GM21786 (cell line): ENCODE results near the gene RECK.
"Not testable (repeated sequence)": the region's sequence is repeated elsewhere in the genome, so short reads cannot be mapped to it uniquely, and the experiment has no call there.

Experiments used
- ATAC-seq: cut with Tn5 transposase; IDR thresholded peaks from one replicate; pipeline ENCODE4 v1.9.1; 2021; ENCODE audit not compliant: unreplicated experiment

RECK gene

GRCh38 chr9:36152741-36153438 lies 116.2 kb downstream of the RECK start:
- no peak for ATAC-seq

- no peak for ATAC-seq
These were observed 117.0 kb downstream of the RECK start for GRCh38 chr9:36153746-36154145.

GRCh38 chr9:36154331-36154952 lies 117.7 kb downstream of the RECK start:
- no peak for ATAC-seq

- ATAC-seq: no peak
These were observed 119.4 kb downstream of the RECK start for GRCh38 chr9:36156116-36156515.

GRCh38 chr9:36158122-36158521 lies 121.4 kb downstream of the RECK start:
- ATAC-seq: no peak

- ATAC-seq: no peak
These were observed 122.2 kb downstream of the RECK start for GRCh38 chr9:36158917-36159316.

GRCh38 chr9:36159509-36159908 lies 122.8 kb downstream of the RECK start:
- not testable (repeated sequence) for ATAC-seq

- ATAC-seq: not testable (repeated sequence)
These were observed 123.4 kb downstream of the RECK start for GRCh38 chr9:36160126-36160525.

- no peak for ATAC-seq
These were observed 124.5 kb downstream of the RECK start for GRCh38 chr9:36161187-36161586.

GRCh38 chr9:36162211-36162738 lies 125.6 kb downstream of the RECK start:
- ATAC-seq: no peak

- ATAC-seq: no peak
These were observed 126.5 kb downstream of the RECK start for GRCh38 chr9:36163049-36163785.

GRCh38 chr9:36163786-36164170 lies 127.1 kb downstream of the RECK start:
- ATAC-seq: no peak

GRCh38 chr9:36164372-36164771 lies 127.7 kb downstream of the RECK start:
- no peak for ATAC-seq

- ATAC-seq: no peak
These were observed 128.3 kb downstream of the RECK start for GRCh38 chr9:36164989-36165388.

- ATAC-seq: no peak
These were observed 129.1 kb downstream of the RECK start for GRCh38 chr9:36165826-36166167.

GRCh38 chr9:36166168-36166927 lies 129.6 kb downstream of the RECK start:
- ATAC-seq: peak; percentile 76

GRCh38 chr9:36169166-36169565 lies 132.5 kb downstream of the RECK start, which contains the start of gene CCIN:
Gene CCIN, plus strand, starts transcription at chr9:36169388. Its CDS starts 115 bp downstream, at chr9:36169503.
- ATAC-seq: no peak

GRCh38 chr9:36169708-36170107 lies 133.0 kb downstream of the RECK start:
- ATAC-seq: no peak

- no peak for ATAC-seq
These were observed 133.8 kb downstream of the RECK start for GRCh38 chr9:36170531-36170930.

- ATAC-seq: no peak
These were observed 137.1 kb downstream of the RECK start for GRCh38 chr9:36173861-36174260.
